Measurements from ENCODE around the gene STYK1. TPM values are rescaled to one million over a fixed set of nuclear protein-coding genes. Genes with fewer than 3 reads are reported as not detected.

The STYK1 gene
- total and polyA plus RNA-seq, 4 donors = 0.03 to 1.3 (median 0.08) TPM; not detected in 1

DNA sequence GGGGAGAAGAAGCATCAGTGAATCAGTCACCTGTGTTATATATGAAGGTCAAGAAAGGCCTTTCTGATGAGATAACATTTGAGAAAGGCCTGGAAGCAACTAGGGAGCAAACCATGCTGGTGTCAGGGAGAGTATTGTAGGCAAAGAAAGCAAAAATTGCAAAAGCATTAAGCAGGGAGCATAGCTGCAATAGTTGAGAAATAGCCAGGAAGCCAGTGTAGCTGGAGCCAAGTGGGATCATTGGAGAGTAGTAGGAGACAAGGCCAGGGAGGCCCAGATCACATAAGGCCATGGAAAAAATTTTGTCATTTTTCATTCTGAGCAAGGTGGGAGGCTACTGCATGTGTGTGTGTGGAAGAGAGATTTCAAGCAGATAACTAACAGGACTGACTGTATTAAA, 41.6 kb downstream of the STYK1 start:
- no peaks in the 10 kb centered on the region for H3K4me1 ChIP-seq (ENCODE audit: control insufficient read depth in 4 of 4, insufficient read depth in 4 of 4, low read length in 3 of 4)
- no peak overlapping the region for H3K4me3 ChIP-seq (ENCODE audit: low read depth in 1 of 3, low read length in 3 of 3)
- TF ChIP-seq HNF4A (conservative IDR thresholded peaks at IDR 0.05) (no peak), HNF4G (IDR thresholded peaks at IDR 0.05) (no peak), NR2F2 (IDR thresholded peaks at IDR 0.05) (no peak), RXRA (IDR thresholded peaks at IDR 0.05) (no peak), EGR1 (IDR thresholded peaks at IDR 0.05; ENCODE audit: low read depth in 2 of 2) (no peak), JUND (IDR thresholded peaks at IDR 0.05) (no peak), TAF1 (conservative IDR thresholded peaks at IDR 0.05) (no peak), RAD21 (IDR thresholded peaks at IDR 0.05) (no peak), YY1 (IDR thresholded peaks at IDR 0.05) (no peak), FOXA1 (IDR thresholded peaks at IDR 0.05) (no peak), SP1 (IDR thresholded peaks at IDR 0.05) (no peak), GABPA (IDR thresholded peaks at IDR 0.05 in 1 of 2, conservative IDR thresholded peaks at IDR 0.05 in 1 of 2) (no peak), FOXA2 (IDR thresholded peaks at IDR 0.05) (no peak)
- TF ChIP-seq, protein P1, sequence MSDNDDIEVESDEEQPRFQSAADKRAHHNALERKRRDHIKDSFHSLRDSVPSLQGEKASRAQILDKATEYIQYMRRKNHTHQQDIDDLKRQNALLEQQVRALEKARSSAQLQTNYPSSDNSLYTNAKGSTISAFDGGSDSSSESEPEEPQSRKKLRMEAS (IDR thresholded peaks at IDR 0.05) = no peak
- TF ChIP-seq, protein P2, sequence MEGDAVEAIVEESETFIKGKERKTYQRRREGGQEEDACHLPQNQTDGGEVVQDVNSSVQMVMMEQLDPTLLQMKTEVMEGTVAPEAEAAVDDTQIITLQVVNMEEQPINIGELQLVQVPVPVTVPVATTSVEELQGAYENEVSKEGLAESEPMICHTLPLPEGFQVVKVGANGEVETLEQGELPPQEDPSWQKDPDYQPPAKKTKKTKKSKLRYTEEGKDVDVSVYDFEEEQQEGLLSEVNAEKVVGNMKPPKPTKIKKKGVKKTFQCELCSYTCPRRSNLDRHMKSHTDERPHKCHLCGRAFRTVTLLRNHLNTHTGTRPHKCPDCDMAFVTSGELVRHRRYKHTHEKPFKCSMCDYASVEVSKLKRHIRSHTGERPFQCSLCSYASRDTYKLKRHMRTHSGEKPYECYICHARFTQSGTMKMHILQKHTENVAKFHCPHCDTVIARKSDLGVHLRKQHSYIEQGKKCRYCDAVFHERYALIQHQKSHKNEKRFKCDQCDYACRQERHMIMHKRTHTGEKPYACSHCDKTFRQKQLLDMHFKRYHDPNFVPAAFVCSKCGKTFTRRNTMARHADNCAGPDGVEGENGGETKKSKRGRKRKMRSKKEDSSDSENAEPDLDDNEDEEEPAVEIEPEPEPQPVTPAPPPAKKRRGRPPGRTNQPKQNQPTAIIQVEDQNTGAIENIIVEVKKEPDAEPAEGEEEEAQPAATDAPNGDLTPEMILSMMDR (IDR thresholded peaks at IDR 0.05; ENCODE audit: low read depth, low read length, missing input control) = no peak
- TF ChIP-seq, protein P3, sequence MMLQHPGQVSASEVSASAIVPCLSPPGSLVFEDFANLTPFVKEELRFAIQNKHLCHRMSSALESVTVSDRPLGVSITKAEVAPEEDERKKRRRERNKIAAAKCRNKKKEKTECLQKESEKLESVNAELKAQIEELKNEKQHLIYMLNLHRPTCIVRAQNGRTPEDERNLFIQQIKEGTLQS (IDR thresholded peaks at IDR 0.05) = no peak
- TF ChIP-seq, protein P4, sequence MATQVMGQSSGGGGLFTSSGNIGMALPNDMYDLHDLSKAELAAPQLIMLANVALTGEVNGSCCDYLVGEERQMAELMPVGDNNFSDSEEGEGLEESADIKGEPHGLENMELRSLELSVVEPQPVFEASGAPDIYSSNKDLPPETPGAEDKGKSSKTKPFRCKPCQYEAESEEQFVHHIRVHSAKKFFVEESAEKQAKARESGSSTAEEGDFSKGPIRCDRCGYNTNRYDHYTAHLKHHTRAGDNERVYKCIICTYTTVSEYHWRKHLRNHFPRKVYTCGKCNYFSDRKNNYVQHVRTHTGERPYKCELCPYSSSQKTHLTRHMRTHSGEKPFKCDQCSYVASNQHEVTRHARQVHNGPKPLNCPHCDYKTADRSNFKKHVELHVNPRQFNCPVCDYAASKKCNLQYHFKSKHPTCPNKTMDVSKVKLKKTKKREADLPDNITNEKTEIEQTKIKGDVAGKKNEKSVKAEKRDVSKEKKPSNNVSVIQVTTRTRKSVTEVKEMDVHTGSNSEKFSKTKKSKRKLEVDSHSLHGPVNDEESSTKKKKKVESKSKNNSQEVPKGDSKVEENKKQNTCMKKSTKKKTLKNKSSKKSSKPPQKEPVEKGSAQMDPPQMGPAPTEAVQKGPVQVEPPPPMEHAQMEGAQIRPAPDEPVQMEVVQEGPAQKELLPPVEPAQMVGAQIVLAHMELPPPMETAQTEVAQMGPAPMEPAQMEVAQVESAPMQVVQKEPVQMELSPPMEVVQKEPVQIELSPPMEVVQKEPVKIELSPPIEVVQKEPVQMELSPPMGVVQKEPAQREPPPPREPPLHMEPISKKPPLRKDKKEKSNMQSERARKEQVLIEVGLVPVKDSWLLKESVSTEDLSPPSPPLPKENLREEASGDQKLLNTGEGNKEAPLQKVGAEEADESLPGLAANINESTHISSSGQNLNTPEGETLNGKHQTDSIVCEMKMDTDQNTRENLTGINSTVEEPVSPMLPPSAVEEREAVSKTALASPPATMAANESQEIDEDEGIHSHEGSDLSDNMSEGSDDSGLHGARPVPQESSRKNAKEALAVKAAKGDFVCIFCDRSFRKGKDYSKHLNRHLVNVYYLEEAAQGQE (IDR thresholded peaks at IDR 0.05) = no peak
- DNase-seq (ENCODE audit: low spot score) = no peak
- H3K9ac ChIP-seq (ENCODE audit: low read depth in 1 of 2, low read length in 2 of 2) = no peak overlapping the region
- H3K27me3 ChIP-seq (ENCODE audit: control insufficient read depth in 4 of 4, insufficient read depth in 4 of 4, low read length in 3 of 4) = no peaks in the 10 kb centered on the region
- H3K36me3 ChIP-seq (ENCODE audit: control insufficient read depth in 4 of 4, insufficient read depth in 3 of 4, low read depth in 1 of 4, low read length in 3 of 4) = no peaks in the 10 kb centered on the region
- no peak overlapping the region for H3K27ac ChIP-seq (ENCODE audit: low read depth in 1 of 2, low read length in 2 of 2)
- H3K9me3 ChIP-seq (ENCODE audit: control insufficient read depth in 4 of 4, low read length in 3 of 4) = no peaks in the 10 kb centered on the region

DNA sequence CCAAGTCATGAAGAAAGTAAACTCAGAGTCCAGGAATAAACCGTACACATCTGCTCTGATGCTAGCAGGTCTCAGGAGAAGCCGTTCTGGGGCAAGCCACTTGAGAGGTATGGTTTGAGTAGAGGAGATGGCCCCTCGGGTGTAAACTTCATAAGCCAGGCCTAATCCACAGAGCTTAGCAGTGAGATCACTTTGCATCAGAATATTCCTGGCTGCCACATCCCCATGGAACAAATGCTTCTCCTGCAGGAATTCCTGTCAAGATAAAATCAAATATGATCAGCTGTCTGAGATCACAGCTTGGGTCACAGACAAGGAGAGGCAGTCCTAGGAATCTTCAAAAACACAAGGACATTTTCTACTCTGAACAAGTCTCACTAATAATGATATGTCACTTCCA, 49.2 kb downstream of the STYK1 start:
- Histone ChIP-seq H3K36me3 (ENCODE audit: control insufficient read depth in 4 of 4, insufficient read depth in 3 of 4, low read depth in 1 of 4, low read length in 3 of 4) (no peaks in the 10 kb centered on the region), H3K4me3 (ENCODE audit: low read depth in 1 of 3, low read length in 3 of 3) (no peak overlapping the region), H3K27me3 (ENCODE audit: control insufficient read depth in 4 of 4, insufficient read depth in 4 of 4, low read length in 3 of 4) (no peaks in the 10 kb centered on the region), H3K9me3 (ENCODE audit: control insufficient read depth in 4 of 4, low read length in 3 of 4) (no peaks in the 10 kb centered on the region), H3K9ac (ENCODE audit: low read depth in 1 of 2, low read length in 2 of 2) (no peak overlapping the region), H3K4me1 (ENCODE audit: control insufficient read depth in 4 of 4, insufficient read depth in 4 of 4, low read length in 3 of 4) (no peaks in the 10 kb centered on the region), H3K27ac (ENCODE audit: low read depth in 1 of 2, low read length in 2 of 2) (no peak overlapping the region)
- DNase-seq (ENCODE audit: low spot score) = no peak
- TF ChIP-seq, protein P1 (IDR thresholded peaks at IDR 0.05) = no peak
- no peak for TF ChIP-seq HNF4A (conservative IDR thresholded peaks at IDR 0.05)
- TF ChIP-seq, protein P3 (IDR thresholded peaks at IDR 0.05) = no peak
- TF ChIP-seq, protein P5, sequence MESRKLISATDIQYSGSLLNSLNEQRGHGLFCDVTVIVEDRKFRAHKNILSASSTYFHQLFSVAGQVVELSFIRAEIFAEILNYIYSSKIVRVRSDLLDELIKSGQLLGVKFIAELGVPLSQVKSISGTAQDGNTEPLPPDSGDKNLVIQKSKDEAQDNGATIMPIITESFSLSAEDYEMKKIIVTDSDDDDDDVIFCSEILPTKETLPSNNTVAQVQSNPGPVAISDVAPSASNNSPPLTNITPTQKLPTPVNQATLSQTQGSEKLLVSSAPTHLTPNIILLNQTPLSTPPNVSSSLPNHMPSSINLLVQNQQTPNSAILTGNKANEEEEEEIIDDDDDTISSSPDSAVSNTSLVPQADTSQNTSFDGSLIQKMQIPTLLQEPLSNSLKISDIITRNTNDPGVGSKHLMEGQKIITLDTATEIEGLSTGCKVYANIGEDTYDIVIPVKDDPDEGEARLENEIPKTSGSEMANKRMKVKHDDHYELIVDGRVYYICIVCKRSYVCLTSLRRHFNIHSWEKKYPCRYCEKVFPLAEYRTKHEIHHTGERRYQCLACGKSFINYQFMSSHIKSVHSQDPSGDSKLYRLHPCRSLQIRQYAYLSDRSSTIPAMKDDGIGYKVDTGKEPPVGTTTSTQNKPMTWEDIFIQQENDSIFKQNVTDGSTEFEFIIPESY (IDR thresholded peaks at IDR 0.05) = no peak
- TF ChIP-seq, protein P4 (IDR thresholded peaks at IDR 0.05) = no peak
- TF ChIP-seq SP1 (IDR thresholded peaks at IDR 0.05) = no peak
- no peak for TF ChIP-seq NR2F2 (IDR thresholded peaks at IDR 0.05)
- no peak for TF ChIP-seq FOXA2 (IDR thresholded peaks at IDR 0.05)
- TF ChIP-seq FOXA1 (IDR thresholded peaks at IDR 0.05) = no peak
- WGBS = 77% methylated on average over 3 of the region's 3 CpGs

Measured in liver (tissue), 9 donors.